ENCODE measurements around the gene PALS1.
"Not testable (repeated sequence)": the region's sequence is repeated elsewhere in the genome, so short reads cannot be mapped to it uniquely, and the experiment has no call there.

Gene PALS1

GRCh38 chr14:67253076-67253635 lies 11.9 kb downstream of the PALS1 start:
- FAIRE-seq (peak; percentile 95), DNase-seq (ENCODE audit: insufficient read length, low spot score) (no peak)

GRCh38 chr14:67257906-67258305 lies 16.7 kb downstream of the PALS1 start:
- DNase-seq (ENCODE audit: insufficient read length, low spot score) (no peak), FAIRE-seq (peak; percentile 64)

GRCh38 chr14:67260965-67261364 lies 19.7 kb downstream of the PALS1 start:
- FAIRE-seq, result peak; percentile 88

DNA sequence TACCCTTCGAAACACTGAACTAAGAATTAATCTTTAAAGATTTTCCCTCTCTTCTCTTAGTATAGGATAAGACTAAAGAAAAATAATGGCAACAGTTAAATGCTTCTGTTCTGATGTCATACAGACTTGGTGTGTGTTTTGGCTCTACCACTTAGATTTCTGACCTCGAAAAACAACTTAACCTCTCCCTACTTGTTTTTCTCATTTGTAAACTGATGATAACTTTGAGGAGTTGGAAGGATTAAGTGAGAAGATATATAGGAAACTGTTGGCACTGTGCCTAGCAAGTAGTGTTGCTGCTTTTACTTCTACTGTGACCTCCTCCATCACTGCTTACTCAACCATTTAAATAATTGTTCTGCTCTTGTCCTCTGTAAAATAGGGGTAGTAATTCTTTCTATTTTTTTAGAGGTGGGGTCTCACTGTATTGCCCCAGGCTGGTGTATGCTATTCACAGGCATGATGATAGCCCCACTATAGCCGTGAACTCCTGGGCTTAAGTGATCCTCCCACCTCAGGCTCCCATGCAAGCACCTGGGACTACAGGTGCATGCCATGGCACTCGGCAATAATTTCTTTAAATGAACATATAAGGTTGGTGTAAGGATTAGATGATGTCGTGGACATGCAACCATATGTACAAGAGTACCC lies 22.4 kb downstream of the PALS1 start:
- DNase-seq (ENCODE audit: insufficient read length, low spot score) (no peak), FAIRE-seq (peak; percentile 93)

More at GRCh38 chr14:67260965-67261364, 19.7 kb downstream of the PALS1 start:
- no peak for DNase-seq (ENCODE audit: insufficient read length, low spot score)

- no peak for DNase-seq (ENCODE audit: insufficient read length, low spot score)
- peak; percentile 93 for FAIRE-seq
Observed at GRCh38 chr14:67265131-67265530, 23.9 kb downstream of the PALS1 start.

- DNase-seq (ENCODE audit: insufficient read length, low spot score), result no peak
- peak; percentile 91 for FAIRE-seq
Observed at GRCh38 chr14:67267576-67268328, 26.5 kb downstream of the PALS1 start.

- peak; percentile 95 for FAIRE-seq
- no peak for DNase-seq (ENCODE audit: insufficient read length, low spot score)
Observed at GRCh38 chr14:67268426-67269150, 27.4 kb downstream of the PALS1 start.

- peak; percentile 70 for DNase-seq (ENCODE audit: insufficient read length, low spot score)
- no peak for FAIRE-seq
Observed at GRCh38 chr14:67269298-67270060, 28.2 kb downstream of the PALS1 start.

DNA sequence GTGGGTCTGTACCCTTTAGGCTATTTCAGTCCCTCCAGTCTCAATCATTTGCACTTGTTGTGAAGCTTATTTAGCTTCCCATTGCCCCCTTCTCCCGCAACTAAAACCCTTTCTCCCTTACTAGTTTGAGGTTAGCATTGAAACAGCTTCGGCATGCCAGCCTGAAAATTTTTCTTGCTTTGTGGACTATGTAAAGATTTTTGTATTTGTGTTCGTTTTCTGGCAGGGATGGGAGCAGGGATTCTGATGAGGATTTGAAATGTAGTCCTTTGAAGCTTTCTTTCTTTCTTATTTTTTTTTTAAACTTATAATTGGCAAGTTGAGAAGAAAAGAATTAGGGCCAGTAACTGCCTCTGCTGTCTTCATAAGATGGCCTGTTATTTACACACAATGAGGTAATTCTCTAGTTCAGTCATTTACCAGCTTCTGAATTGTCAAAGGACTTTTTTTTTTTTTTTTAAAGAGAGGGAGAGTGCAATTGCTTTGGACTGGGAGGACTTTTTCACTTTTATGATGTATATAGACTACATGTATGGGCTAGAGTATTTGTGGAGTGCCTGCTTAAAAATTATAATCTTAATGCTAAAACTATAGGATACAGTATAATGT lies 29.0 kb downstream of the PALS1 start:
- FAIRE-seq (peak; percentile 90), DNase-seq (ENCODE audit: insufficient read length, low spot score) (no peak)

GRCh38 chr14:67270933-67271332 lies 29.7 kb downstream of the PALS1 start:
- no peak for DNase-seq (ENCODE audit: insufficient read length, low spot score)
- FAIRE-seq, result peak; percentile 95

DNA sequence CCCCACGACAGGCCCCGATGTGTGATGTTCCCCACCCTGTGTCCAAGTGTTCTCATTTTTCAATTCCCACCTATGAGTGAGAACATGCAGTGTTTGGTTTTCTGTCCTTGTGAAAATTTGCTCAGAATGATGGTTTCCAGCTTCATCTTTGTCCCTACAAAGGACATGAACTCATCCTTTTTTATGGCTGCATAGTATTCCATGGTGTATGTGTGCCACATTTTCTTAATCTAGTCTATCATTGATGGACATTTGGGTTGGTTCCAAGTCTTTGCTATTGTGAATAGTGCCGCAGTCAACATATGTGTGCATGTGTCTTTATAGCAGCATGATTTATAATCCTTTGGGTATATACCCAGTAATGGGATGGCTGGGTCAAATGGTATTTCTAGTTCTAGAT lies 32.0 kb downstream of the PALS1 start:
- DNase-seq (ENCODE audit: insufficient read length, low spot score); FAIRE-seq: not testable (repeated sequence)

GRCh38 chr14:67276131-67276530 lies 34.9 kb downstream of the PALS1 start:
- FAIRE-seq, result peak; percentile 98
- DNase-seq (ENCODE audit: insufficient read length, low spot score), result no peak

DNA sequence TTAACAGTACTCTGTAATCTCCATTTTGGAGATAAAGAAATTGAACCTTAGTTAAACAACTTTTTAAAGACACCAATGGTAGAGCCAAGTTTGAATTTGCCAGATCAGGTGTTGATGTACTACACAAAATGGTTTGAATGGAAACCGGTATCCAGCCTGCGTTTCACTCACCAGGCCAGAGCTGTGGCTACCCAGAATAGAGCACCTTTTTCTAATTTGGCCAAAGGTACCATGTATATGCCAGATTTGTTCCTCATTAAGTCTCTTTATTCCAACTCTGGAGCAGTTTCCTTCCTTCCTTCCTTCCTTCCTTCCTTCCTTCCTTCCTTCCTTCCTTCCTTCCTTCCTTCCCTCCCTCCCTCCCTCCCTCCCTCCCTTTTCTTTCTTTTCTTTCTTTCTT lies 39.3 kb downstream of the PALS1 start:
- no peak for DNase-seq (ENCODE audit: insufficient read length, low spot score)
- FAIRE-seq, result no peak

- DNase-seq (ENCODE audit: insufficient read length, low spot score), result peak; percentile 80
- peak; percentile 92 for FAIRE-seq
Observed at GRCh38 chr14:67285876-67286452, 44.7 kb downstream of the PALS1 start.
